ENCODE data around the gene TLL1. TPM values are rescaled to one million over a fixed set of nuclear protein-coding genes. Genes with fewer than 3 reads are reported as not detected.

The TLL1 gene
- total RNA-seq, 2 experiments from 2014 or later: not detected

GRCh38 chr4:165867961-165868360 is 5.1 kb upstream of the TLL1 start:
- Mint-ChIP-seq H3K9me3 (no peaks in the 10 kb centered on the region), H3K4me1 (peaks cover 1% of the 10 kb centered on the region), H3K27me3 (peaks cover 19% of the 10 kb centered on the region), H3K27ac (no peak overlapping the region), H3K36me3 (ENCODE audit: low read depth) (no peaks in the 10 kb centered on the region), H3K4me3 (no peak overlapping the region)
- ChIA-PET CTCF (no interaction called here), POLR2A (no interaction called here)
- no peak for DNase-seq

GRCh38 chr4:165873298-165874071 is 448 bp downstream of the TLL1 start:
- H3K9me3 Mint-ChIP-seq: no peaks in the 10 kb centered on the region
- POLR2A ChIA-PET: no interaction called here

GRCh38 chr4:165874072-165874790 is 1.2 kb downstream of the TLL1 start:
- H3K4me1 Mint-ChIP-seq: peaks cover 9% of the 10 kb centered on the region
- H3K27me3 Mint-ChIP-seq: peaks cover 47% of the 10 kb centered on the region
- no peak overlapping the region for H3K4me3 Mint-ChIP-seq
- no peak for DNase-seq
- ChIA-PET POLR2A (no interaction called here), CTCF (no interaction called here)
- H3K36me3 Mint-ChIP-seq (ENCODE audit: low read depth): no peaks in the 10 kb centered on the region
- H3K9me3 Mint-ChIP-seq: no peaks in the 10 kb centered on the region
- H3K27ac Mint-ChIP-seq: no peak overlapping the region

More at GRCh38 chr4:165873298-165874071, 448 bp downstream of the TLL1 start:
- Mint-ChIP-seq H3K27ac (no peak overlapping the region), H3K4me3 (no peak overlapping the region), H3K27me3 (peaks cover 47% of the 10 kb centered on the region), H3K36me3 (ENCODE audit: low read depth) (no peaks in the 10 kb centered on the region), H3K4me1 (peaks cover 9% of the 10 kb centered on the region)
- CTCF ChIA-PET: no interaction called here
- DNase-seq: no peak

- no peaks in the 10 kb centered on the region for H3K36me3 Mint-ChIP-seq (ENCODE audit: low read depth)
- CTCF ChIA-PET: no interaction called here
- no peak overlapping the region for H3K27ac Mint-ChIP-seq
- peaks cover 47% of the 10 kb centered on the region for H3K27me3 Mint-ChIP-seq
- peaks cover 9% of the 10 kb centered on the region for H3K4me1 Mint-ChIP-seq
- DNase-seq: no peak
- no peak overlapping the region for H3K4me3 Mint-ChIP-seq
- POLR2A ChIA-PET: no interaction called here
- no peaks in the 10 kb centered on the region for H3K9me3 Mint-ChIP-seq
Observed at GRCh38 chr4:165874791-165875371, 1.8 kb downstream of the TLL1 start.

- Mint-ChIP-seq H3K9me3 (no peaks in the 10 kb centered on the region), H3K36me3 (ENCODE audit: low read depth) (no peaks in the 10 kb centered on the region), H3K27me3 (peaks cover 45% of the 10 kb centered on the region), H3K4me3 (no peak overlapping the region), H3K27ac (no peak overlapping the region), H3K4me1 (peaks cover 9% of the 10 kb centered on the region)
- ChIA-PET CTCF (no interaction called here), POLR2A (no interaction called here)
- DNase-seq: no peak
Observed at GRCh38 chr4:165875446-165875845, 2.4 kb downstream of the TLL1 start.

DNA sequence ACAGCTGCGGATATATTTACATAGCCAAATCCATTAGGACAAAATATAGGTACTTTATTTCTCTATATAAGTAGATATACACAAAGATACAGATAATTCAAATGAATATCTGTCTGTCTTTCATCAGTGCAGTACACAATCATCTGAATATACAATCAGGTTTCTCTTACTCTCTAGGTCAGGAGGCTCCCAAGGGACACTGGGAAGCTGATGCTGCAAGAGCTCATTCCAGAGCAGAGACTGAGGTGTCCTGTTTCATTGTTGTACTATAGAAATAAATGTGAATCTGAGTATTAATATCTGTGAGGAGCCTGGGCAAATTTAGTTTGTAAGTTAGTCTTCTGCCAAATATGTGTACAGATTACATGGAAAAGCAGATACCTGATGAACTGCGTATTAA is 4.2 kb downstream of the TLL1 start:
- ChIA-PET POLR2A (no interaction called here), CTCF (no interaction called here)
- no peaks in the 10 kb centered on the region for H3K36me3 Mint-ChIP-seq (ENCODE audit: low read depth)

DNA sequence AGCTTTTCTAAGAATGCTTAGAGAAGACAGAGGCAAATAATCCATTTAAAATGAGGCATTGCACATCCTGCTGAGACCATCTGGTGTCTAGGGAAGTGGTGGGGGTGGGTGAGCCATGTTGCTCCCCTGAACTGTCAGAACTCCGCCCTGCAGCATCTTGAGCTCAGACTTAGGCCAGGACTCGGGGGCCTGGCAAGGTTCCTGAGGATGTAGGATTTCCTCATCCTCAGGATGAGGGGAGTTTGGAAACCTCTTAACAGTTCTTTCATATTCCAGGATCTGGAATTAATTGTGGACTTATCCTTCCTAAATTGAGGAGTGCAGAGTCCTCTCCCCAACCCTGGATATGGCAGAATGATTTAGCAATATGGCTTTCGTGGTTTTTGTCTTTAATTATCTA is 6.6 kb downstream of the TLL1 start:
- no peaks in the 10 kb centered on the region for H3K36me3 Mint-ChIP-seq (ENCODE audit: low read depth)
- CTCF ChIA-PET: no interaction called here
- no peaks in the 10 kb centered on the region for H3K9me3 Mint-ChIP-seq
- H3K27ac Mint-ChIP-seq: no peak overlapping the region
- no peak for DNase-seq
- peaks cover 14% of the 10 kb centered on the region for H3K27me3 Mint-ChIP-seq
- H3K4me1 Mint-ChIP-seq: no peaks in the 10 kb centered on the region
- POLR2A ChIA-PET: no interaction called here
- H3K4me3 Mint-ChIP-seq: no peak overlapping the region

More for the DNA sequence above, 4.2 kb downstream of the TLL1 start:
- H3K27me3 Mint-ChIP-seq: peaks cover 35% of the 10 kb centered on the region
- H3K4me1 Mint-ChIP-seq: peaks cover 9% of the 10 kb centered on the region
- no peak overlapping the region for H3K4me3 Mint-ChIP-seq
- no peak for DNase-seq
- no peaks in the 10 kb centered on the region for H3K9me3 Mint-ChIP-seq
- no peak overlapping the region for H3K27ac Mint-ChIP-seq

DNA sequence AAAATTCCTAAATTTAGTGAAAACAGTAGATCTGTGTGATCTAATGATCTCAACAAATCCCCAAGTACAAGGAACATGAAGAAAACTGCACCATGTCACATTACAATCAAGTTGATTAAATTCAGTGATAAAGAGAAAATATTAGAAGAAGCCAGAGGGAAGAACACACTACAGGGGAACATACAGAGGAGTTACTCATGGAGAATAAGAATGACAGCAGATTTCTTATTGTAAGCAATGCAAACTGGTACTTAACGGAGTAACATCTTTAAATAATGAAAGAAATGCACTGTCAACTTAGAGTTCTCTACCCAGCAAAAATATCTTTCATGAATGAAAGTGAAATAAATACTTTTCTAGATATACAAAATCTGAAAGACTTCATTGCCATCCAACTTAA is 21.1 kb downstream of the TLL1 start:
- Mint-ChIP-seq H3K36me3 (ENCODE audit: low read depth) (no peaks in the 10 kb centered on the region), H3K27me3 (no peaks in the 10 kb centered on the region), H3K9me3 (peaks cover 5% of the 10 kb centered on the region), H3K4me3 (no peak overlapping the region), H3K27ac (no peak overlapping the region), H3K4me1 (no peaks in the 10 kb centered on the region)
- DNase-seq: no peak
- ChIA-PET CTCF (no interaction called here), POLR2A (no interaction called here)

DNA sequence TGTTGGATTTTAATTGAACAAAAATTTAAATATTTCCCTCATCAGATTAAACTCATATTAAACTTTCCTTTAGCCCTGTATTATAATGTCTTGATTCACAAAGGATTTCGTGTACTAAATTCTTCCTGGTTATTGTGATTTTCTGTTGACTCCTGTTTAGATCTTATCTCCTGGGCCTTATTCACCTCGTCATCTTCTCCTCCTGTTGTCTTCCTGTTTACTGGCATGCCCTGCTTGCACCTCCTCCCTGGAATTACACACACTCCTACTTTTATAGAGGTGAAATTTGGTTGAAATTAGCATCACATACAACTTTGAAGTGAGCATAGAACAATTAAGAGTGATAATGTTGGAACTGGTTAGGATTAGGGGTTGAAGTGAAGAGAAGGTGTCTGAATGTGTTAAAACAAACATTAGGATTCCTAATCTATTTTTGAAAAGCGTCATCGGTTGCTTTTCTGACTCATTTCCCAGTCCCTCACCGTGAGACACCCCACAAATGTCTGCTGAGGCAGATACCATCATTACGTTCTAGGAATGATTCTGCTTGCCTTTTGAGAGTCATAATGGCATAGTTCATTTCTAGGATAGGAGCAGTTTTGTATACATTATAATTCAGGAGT is 32.5 kb downstream of the TLL1 start:
- Mint-ChIP-seq H3K36me3 (ENCODE audit: low read depth) (no peaks in the 10 kb centered on the region), H3K9me3 (peaks cover 3% of the 10 kb centered on the region), H3K27me3 (no peaks in the 10 kb centered on the region), H3K27ac (no peak overlapping the region), H3K4me3 (no peak overlapping the region), H3K4me1 (no peaks in the 10 kb centered on the region)
- POLR2A ChIA-PET: no interaction called here
- no peak for DNase-seq
- CTCF ChIA-PET: no interaction called here

- no peak overlapping the region for H3K4me3 Mint-ChIP-seq
- DNase-seq: no peak
- H3K36me3 Mint-ChIP-seq (ENCODE audit: low read depth): no peaks in the 10 kb centered on the region
- no peak overlapping the region for H3K27ac Mint-ChIP-seq
- CTCF ChIA-PET: no interaction called here
- H3K9me3 Mint-ChIP-seq: peaks cover 3% of the 10 kb centered on the region
- POLR2A ChIA-PET: no interaction called here
- H3K27me3 Mint-ChIP-seq: no peaks in the 10 kb centered on the region
- H3K4me1 Mint-ChIP-seq: no peaks in the 10 kb centered on the region
Observed at GRCh38 chr4:165906272-165906671, 33.2 kb downstream of the TLL1 start.

- H3K9me3 Mint-ChIP-seq: no peaks in the 10 kb centered on the region
- ChIA-PET POLR2A (no interaction called here), CTCF (no interaction called here)
- H3K36me3 Mint-ChIP-seq (ENCODE audit: low read depth): no peaks in the 10 kb centered on the region
- H3K27me3 Mint-ChIP-seq: no peaks in the 10 kb centered on the region
- H3K4me1 Mint-ChIP-seq: no peaks in the 10 kb centered on the region
- DNase-seq: no peak
- H3K4me3 Mint-ChIP-seq: no peak overlapping the region
- no peak overlapping the region for H3K27ac Mint-ChIP-seq
Observed at GRCh38 chr4:165909947-165910346, 36.9 kb downstream of the TLL1 start.

DNA sequence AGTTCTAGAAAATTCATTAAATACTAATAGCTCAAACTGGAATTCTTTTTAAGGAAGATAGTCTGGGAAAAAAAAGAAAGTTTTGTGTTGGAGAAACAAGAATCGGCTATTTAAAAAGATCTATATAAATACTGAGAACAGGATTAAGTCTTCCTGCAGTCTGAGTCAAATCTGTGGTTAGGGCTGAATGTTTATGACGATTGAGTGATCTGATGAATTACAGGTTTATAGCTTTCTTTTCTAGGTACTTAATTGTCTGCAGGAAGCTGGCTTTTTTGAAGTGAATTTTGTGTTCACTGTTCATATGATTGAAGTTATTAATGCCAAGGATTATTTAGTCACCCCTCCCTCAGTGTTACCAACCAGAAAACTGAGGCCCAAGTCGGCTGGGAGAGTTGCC is 42.2 kb downstream of the TLL1 start:
- POLR2A ChIA-PET: no interaction called here
- no peak for DNase-seq
- CTCF ChIA-PET: no interaction called here
- no peaks in the 10 kb centered on the region for H3K27me3 Mint-ChIP-seq
- no peaks in the 10 kb centered on the region for H3K4me1 Mint-ChIP-seq
- no peaks in the 10 kb centered on the region for H3K36me3 Mint-ChIP-seq (ENCODE audit: low read depth)
- H3K4me3 Mint-ChIP-seq: no peak overlapping the region
- H3K27ac Mint-ChIP-seq: no peak overlapping the region
- H3K9me3 Mint-ChIP-seq: no peaks in the 10 kb centered on the region

- no peaks in the 10 kb centered on the region for H3K4me1 Mint-ChIP-seq
- ChIA-PET POLR2A (no interaction called here), CTCF (no interaction called here)
- no peak for DNase-seq
- H3K27me3 Mint-ChIP-seq: no peaks in the 10 kb centered on the region
- no peak overlapping the region for H3K4me3 Mint-ChIP-seq
- H3K36me3 Mint-ChIP-seq (ENCODE audit: low read depth): no peaks in the 10 kb centered on the region
- H3K27ac Mint-ChIP-seq: no peak overlapping the region
- no peaks in the 10 kb centered on the region for H3K9me3 Mint-ChIP-seq
Observed at GRCh38 chr4:165921546-165921945, 48.5 kb downstream of the TLL1 start.

Measured in activated CD4-positive, alpha-beta memory T cell treated with anti-CD3 and anti-CD28 coated beads, Interleukin-2, amount 10 ng/mL, durations not matched to agents 7 days and 5 days (primary cell).